GM21737 (cell line): ENCODE measurements around the gene ZNF737.
"Not testable (repeated sequence)": the region's sequence is repeated elsewhere in the genome, so short reads cannot be mapped to it uniquely, and the experiment has no call there.

Experiments used
- ATAC-seq: cut with Tn5 transposase; IDR thresholded peaks from one replicate; pipeline ENCODE4 v1.9.1; 2021; ENCODE audit warnings: mild to moderate bottlenecking, moderate library complexity; ENCODE audit not compliant: unreplicated experiment

Gene ZNF737

DNA sequence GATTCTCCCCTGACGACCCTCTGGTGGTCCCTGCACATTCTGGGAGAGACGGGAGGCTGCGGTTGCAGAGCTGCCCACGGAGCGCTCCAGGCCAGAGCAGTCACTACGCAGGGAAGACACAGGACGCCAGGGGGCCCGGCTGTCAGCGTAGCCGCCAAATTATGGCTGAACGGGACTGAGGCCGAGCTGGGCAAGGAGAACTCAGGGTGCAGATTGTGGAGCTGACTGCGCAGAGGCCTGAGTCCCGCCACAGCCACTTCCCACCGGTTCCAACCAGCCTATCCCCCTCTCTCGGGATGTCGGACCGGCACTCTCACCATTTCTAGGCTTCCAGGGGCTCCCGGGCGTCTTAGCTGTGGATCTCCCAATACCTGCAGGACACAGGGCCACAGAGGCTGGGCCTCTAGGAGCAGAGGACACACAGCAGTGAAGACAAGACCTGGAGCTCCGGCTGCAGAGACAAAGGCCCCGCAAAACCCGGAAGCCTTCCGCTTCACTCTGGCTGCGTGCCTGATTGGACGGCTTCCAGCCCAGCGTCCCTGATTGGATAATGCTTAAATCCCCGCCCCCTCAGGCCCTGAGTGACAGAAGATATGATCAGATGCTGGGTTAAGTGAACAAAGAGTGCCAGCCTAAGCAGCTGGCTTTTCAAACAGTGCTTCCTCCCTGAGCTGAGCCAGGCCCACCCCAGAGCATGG, at the start of gene ZNF737:
ZNF737 (minus strand) TSS at position 461 of the 698 bp plus-strand sequence; CDS start at position 320, 141 bp downstream.
- ATAC-seq = peak; percentile 90

DNA sequence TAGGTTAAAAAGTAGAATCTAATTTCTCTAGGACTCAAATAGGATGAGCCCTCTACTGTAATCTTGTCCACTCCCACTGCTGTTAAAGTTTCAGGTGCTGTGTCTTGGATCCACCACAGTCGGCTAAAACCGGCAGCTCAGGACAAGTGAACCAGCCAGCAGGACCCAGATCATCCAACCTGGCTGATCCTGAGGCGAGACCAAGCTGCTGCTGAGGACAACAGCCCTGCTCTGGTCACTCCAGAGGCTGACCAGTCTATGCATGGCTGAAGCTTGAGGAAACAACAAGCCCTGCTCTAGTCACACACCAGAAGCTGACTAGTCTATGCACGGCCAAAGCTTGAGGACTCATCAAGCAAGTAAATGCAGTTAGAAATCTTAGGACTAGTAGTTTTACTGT, 49.4 kb upstream of the ZNF737 start:
- ATAC-seq = not testable (repeated sequence)

DNA sequence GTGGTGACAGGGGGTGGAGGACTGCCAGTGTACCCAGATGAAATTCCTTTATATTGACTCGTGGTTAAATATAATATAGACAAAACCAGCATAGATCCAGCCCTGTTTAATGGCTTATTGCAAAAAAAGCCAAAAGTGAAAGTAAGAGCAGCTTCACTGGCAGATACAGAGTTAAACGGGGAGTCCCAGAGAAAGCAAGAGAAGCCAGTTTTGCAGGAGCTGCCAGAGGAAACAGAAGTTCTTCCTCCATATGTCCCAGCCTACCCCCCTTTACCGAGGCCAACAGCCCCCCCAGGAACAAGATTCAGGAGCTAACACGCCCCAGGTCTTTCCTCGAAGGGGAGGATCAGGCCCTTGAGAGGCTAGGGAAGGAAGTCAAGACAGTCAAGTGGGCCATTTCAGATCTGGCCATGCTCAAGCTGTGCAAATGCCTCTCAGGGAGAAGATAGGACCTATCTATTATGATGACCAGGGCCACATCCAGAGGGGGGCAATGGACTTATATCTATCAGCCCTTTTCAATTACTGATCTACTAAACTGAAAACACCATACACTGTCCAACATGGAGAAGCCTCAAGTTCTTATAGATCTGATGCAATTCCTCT, 47.2 kb upstream of the ZNF737 start:
- no peak for ATAC-seq

DNA sequence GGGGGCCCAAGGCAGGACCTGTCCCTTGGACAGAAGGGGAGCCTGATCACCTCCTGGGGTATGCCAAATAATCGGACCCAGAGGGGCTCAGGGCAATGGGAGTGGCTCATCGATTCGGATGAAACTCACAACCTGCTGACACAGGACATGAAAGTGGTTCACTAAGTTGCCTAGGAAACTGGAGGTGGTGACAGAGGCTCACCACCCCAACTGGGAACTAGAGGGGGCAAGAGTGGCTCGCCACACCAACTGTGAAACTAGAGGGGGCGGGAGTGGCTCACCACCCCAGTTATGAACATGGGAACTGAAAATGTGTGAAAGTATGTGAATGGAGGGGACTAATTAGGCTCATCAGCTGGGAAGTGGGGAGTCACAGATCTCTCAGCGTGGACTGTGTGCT, 46.3 kb upstream of the ZNF737 start:
- no peak for ATAC-seq

DNA sequence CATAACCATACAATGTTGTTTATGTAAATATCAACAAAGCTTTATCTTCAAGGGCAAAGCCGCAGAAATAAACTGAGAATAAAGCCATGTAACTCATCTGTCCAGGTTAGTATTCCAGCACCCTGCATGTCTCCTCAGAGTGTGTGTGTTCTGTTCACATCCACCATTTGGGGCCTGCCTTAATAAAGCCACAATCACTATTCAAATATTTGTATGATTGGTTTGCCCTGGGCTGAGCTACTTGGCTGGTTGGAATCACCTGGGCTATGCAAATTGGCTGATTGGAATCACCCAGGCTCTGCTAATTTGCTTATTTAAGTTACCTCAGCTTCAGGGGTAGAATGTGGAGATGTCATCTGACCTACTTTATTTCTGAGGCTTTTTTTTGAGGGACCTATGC, 42.4 kb upstream of the ZNF737 start:
- no peak for ATAC-seq

DNA sequence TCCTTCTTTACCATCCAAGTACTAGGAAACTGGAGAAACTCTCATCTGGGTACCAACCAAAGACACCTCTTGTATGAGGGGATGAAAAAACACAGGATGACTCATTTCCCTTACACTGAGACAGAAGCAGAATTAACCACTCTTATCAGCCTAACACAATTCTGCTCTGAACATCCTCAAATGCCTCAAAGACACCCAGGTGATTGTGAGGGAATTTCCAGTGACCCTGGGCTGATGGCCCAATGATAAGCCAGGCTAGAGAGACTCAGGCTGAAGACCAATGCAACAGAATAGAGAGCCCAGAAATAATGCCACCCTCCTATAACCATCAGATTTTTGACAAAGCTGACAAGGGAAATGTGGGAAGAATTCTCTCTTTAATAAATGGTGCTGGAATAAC, 7.0 kb downstream of the ZNF737 start:
- ATAC-seq = no peak

DNA sequence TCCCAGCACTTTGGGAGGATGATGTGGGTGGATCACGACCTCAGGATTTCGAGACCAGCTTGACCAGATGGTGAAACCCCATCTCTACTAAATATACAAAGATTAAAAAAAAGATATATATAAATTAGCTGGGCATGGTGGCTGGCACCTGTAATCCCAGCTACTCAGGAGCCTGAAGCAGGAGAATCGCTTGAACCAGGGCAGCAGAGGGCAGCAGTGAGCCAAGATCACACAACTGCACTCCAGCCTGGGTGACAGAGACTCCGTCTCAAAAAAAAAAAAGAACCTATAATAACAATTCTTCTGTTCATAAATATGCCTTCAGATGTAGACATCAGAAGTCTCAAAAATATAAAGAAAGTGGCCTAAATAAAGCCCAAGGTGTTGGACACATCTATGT, 7.6 kb downstream of the ZNF737 start:
- no peak for ATAC-seq

DNA sequence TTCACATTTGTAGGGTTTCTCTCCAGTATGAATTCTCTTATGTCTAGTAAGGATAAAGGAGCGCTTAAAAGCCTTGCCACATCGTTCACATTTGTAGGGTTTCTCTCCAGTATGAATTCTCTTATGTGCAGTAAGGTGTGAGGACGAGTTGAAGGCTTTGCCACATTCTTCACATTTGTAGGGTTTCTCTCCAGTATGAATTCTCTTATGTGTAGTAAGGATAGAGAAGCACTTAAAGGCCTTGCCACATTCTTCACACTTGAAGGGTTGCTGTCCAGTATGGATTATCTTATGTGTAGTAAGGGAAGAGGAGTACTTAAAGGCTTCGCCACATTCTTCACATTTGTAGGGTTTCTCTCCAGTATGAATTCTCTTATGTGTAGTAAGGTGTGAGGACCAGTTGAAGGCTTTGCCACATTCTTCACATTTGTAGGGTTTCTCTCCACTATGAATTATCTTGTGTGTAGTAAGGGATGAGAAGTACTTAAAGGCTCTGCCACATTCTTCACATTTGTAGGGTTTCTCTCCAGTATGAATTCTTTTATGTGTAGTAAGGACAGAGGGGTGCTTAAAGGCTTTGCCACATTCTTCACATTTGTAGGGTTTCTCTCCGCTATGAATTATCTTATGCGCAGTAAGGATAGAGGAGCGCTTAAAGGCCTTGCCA, 20.8 kb downstream of the ZNF737 start:
- not testable (repeated sequence) for ATAC-seq

DNA sequence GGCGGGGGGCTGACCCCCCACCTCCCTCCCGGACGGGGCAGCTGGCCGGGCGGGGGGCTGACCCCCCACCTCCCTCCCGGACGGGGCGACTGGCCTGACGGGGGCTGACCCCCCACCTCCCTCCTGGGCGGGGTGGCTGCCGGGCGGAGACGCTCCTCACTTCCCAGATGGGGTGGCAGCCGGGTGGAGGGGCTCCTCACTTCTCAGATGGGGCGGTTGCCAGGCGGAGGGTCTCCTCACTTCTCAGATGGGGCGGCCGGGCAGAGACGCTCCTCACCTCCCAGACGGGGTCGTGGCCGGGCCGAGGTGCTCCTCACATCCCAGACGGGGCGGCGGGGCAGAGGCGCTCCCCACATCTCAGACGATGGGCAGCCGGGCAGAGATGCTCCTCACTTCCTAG, 35.3 kb downstream of the ZNF737 start:
- not testable (repeated sequence) for ATAC-seq

DNA sequence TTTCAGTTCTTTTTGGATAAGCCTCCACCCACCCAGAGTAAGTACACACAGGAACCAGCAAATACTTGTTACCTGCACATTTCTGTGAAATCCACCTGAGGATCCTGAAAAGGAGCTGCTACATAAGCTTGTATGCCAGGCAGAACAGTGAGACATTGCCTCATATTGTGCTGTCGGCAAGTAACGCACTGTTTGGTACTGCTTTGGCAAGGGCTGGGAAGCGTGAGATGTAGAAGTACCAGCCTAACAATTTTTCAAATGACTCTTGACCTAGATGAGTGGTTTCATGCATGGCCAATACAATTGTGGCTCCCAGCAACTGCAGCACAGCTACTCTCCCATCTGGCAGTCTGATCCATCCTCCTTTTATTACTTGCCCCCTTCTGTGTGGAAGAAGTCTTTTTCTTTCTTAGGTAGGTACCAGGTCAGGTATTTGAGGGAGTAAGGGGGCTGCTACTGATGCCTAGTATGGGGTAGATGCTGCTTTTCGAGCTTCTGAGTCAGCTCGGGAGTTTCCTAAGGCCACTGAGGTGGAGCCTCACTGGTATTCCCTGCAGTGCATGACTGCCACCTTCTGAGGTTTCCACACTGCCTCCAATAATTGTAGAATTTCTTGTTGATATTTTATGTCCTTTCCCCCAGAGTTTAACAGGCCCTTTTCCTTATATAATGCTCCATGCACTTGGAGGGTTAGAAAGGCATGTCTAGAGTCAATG, 52.2 kb downstream of the ZNF737 start:
- no peak for ATAC-seq

DNA sequence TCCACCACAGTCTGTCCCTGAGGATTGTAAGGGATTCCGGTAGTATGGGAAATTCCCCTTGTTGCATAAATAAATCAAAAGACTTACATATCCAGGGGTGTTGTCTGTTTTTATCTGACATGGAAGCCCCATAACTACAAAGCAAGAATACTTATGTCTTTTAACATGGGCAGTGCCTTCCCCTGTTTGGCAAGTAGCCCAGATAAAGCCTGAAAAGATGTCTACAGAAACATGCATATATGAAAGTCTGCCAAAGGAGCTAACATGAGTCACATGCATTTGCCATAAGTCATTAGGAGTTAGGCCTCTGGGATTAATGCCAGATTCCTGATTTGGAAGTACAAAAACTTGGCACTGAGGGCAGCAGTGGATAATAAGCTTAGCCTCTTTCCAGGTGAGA, 62.1 kb downstream of the ZNF737 start:
- no peak for ATAC-seq
